GM19463 (cell line): ENCODE results near the gene NUDT21.
"Not testable (repeated sequence)": the region's sequence is repeated elsewhere in the genome, so short reads cannot be mapped to it uniquely, and the experiment has no call there.

ENCODE experiments used
- ATAC-seq: cut with Tn5 transposase; IDR thresholded peaks from one replicate; pipeline ENCODE4 v1.9.1; 2021; ENCODE audit warnings: mild to moderate bottlenecking, moderate library complexity; ENCODE audit not compliant: unreplicated experiment

Gene NUDT21

GRCh38 chr16:56380778-56381485 lies 70.2 kb downstream of the NUDT21 start:
- ATAC-seq: not testable (repeated sequence)
